Dedifferentiated amniotic fluid mesenchymal stem cell (primary cell): Measurements from ENCODE around the gene AAK1.
A peak's percentile ranks its signal among the peaks of the same experiment; 100 is the strongest.
"Not testable (repeated sequence)": the region's sequence is repeated elsewhere in the genome, so short reads cannot be mapped to it uniquely, and the experiment has no call there.

Experiments
- DNase-seq: peaks from one replicate; pipeline ENCODE4 v3.0.0-alpha.2; 2016; ENCODE audit errors: extremely low spot score

AAK1 gene

DNA sequence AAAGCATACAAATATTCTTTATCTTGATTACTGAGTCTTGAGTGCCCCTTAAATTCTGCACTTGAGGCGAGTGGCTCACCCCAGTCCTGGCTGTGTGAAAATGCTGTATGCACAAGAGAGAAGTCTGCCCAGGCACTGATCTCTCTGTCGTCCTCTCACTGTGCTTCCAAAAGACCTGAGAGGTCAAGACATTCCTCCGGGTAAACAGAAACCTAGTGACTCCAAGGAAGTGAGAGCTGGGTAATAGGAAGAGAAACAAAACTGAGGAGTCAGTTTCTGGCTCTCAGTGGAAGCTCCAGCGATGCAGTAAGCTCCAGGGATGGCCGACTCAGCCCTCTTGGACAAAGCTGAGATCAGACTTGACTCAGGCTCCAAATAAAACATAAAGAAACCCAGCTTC, 70.9 kb downstream of the AAK1 start:
- DNase-seq, result peak; percentile 31

DNA sequence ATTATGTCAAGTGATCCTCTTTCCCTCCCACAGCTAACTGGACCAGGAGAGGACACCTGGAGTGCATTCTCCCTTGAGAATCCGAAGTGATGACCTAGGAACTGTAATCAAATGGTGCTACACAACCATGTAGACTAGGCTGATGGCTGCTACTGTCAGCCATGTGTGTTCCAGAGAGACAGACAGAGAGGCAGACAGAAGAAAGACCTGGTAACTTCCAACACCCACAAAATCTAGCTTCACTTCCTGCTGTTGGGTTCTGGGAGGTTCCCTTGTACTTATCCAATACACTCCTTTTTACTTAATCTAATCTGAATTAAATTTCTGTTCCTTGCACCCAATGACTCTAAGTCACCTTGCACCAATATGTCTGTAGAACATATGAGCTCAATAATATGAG, 72.3 kb downstream of the AAK1 start:
- DNase-seq, result no peak

GRCh38 chr2:69570474-69570873, 73.1 kb downstream of the AAK1 start:
- DNase-seq, result no peak

GRCh38 chr2:69567909-69568300, 75.6 kb downstream of the AAK1 start:
- DNase-seq, result no peak

GRCh38 chr2:69567157-69567908, 76.2 kb downstream of the AAK1 start:
- DNase-seq, result peak; percentile 42

- no peak for DNase-seq
Observed at GRCh38 chr2:69566669-69567068, 76.9 kb downstream of the AAK1 start.

DNA sequence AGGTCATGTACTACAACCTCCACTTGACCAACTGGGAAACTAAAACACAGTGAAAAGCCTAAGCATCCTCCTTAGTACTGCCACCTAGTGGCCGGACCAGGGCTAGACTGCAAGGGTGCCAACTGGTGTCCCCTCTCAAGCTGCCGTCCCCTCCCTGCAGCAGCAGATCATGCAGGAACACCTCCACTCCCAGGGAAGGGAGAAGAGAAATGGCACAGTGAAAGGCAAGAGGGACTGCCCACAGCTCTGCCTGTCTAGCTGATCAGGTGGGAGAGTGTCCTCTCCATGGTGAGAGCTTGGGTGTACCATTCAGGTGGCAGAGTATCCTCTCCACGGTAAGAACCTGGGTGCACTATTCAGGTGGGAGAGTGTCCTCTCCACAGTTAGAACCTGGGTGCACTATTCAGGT, 78.1 kb downstream of the AAK1 start:
- DNase-seq, result no peak

DNA sequence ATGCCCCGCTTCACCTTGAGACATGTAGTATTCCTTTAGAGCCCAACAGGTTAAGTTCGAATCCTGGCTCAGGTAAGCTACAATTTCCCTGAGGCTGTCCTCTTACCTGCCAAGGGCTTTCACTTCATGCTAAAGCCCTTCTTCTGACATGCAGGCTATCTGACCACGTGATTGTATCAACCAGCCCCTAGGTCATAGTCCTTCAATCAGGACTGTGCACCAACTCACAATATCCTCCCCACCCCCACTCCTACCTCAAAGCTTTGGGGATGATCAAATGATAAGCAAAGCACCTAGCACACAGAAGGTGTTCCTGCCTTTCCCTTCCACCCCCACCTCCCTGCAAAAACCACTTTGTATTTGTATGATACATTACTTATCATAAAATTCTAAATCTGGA, 78.9 kb downstream of the AAK1 start:
- DNase-seq, result no peak

DNA sequence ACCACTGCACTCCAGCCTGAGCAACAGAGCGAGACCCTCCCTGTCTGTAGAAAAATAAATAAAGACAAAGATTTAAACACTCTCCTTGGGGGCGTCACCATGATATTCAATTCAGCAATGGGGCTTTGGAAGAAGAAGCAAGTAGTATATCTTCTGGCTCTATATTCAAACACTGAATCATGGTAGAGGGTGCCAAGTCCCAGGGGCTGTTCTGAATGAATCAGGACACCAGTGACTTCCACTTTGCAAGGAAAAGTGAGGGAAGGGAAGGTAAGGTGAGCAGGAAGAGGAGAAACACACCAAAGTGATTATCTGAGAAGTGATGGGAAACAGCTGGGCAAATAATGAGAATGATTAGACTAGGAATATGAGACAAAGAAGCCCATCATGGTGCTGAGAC, 80.5 kb downstream of the AAK1 start:
- DNase-seq, result no peak

GRCh38 chr2:69561101-69561500, 82.4 kb downstream of the AAK1 start:
- DNase-seq, result no peak

- no peak for DNase-seq
Observed at GRCh38 chr2:69560147-69560482, 83.4 kb downstream of the AAK1 start.

GRCh38 chr2:69559442-69560146, 83.9 kb downstream of the AAK1 start:
- no peak for DNase-seq

DNA sequence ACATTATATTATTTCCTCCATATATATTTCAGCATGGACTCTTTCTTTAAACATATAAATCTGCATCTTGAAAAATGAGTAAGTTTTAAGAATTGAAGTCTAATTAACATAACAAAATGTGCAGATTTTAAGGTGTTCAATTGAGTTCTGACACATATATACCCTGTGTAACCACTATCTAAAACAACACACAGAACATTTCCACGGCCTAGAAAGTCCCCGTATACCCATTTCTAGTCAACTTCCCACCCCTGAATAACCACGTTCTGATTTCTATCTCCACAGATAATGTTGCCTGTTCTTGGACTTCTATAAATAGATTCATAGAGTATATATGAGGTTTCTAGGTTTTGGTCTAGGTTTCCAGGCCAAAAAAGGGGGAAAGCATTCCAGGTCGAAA, 87.5 kb downstream of the AAK1 start:
- no peak for DNase-seq

DNA sequence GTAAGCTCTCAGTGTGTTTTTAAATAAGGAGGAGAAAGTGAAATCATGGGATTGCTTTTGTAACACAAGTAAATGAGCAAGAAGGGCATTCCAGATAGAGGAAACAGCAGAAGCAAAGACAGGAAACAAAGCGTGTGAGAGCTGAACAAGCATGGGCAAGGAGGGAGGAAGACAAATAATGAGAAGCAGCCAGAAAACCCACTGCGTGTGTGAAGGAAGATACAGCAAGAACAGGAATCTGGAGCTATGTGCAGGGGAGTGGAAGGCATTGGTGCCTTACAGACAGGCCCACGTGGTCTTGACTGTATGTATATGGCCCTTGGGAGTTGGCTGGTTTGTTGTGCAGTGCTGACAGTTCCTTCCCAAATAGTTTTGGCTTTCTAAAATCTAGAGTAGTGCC, 88.6 kb downstream of the AAK1 start:
- DNase-seq, result no peak

DNA sequence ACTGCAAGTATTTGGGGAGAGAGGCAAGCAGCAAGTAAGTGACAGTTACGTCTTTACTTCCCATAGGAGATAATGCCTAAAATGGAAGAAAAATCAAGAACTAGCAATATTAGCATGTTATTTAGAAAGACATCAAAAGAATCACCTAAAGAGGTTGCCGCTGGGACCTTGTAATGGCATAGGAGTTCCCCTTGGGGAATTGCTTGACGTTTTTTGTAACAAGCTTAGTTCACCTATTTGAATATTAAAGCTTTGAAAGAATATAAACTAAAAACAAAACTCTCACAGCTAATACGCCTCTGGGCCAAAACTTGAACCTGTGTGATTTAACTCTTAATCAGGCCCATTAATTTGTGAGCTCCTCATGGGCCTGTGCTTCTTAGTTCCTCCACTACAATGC, 89.0 kb downstream of the AAK1 start:
- no peak for DNase-seq

GRCh38 chr2:69553991-69554390, 89.5 kb downstream of the AAK1 start:
- no peak for DNase-seq

- DNase-seq, result not testable (repeated sequence)
Observed at GRCh38 chr2:69550511-69550910, 93.0 kb downstream of the AAK1 start.

- no peak for DNase-seq
Observed at GRCh38 chr2:69549421-69549820, 94.1 kb downstream of the AAK1 start.

DNA sequence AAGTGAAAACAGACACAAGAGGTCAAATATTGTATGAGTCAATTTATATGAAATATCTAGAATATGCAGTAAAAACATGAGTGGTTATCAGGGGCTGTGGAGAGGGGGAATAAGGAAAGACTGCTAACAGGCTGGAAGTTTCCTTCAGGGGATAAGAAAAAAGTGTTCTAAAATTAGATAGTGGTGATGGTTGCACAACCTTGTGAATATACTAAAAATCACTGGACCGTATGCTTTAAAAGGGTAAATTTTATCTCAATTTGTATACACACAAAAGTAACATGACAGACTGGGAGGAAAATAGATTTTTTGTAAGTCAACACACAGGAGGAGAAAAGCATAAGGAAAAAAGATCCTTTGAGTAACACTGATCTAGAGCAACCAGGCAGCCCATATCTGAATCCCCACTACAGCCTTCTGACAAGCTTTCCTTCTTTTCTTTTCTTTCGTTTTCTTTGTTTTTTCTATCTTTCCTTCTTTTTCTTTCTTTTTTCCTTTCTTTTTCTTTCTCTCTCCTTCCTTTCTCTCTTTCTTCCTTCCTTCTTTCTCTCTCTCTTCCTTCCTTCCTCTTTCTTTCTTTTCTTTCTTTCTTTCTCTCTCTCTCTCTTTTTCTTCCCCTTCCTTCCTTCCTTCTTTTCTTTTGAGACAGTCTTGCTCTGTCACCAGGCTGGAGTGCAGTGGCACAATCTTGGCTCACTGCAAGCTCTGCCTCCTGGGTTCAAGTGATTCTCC, 95.4 kb downstream of the AAK1 start:
- DNase-seq, result no peak

DNA sequence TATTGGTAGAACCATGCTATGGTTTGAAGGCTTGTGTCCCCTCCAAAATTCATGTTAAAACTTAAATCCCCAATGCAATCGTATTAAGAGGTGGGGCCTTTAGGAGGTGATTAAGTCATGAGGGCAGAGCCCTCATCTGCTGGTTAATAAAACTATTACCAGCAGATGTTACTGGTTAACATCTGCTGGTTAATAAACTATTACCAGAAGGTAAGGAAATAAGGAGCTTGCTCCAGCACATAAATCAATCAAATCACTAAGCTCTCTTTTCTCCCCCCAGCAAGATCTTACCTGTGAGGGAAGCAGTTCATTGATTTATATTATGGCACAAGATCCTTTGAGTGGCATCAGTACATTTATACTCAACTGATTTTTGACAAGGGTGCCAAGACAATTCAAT, 96.9 kb downstream of the AAK1 start:
- no peak for DNase-seq

DNA sequence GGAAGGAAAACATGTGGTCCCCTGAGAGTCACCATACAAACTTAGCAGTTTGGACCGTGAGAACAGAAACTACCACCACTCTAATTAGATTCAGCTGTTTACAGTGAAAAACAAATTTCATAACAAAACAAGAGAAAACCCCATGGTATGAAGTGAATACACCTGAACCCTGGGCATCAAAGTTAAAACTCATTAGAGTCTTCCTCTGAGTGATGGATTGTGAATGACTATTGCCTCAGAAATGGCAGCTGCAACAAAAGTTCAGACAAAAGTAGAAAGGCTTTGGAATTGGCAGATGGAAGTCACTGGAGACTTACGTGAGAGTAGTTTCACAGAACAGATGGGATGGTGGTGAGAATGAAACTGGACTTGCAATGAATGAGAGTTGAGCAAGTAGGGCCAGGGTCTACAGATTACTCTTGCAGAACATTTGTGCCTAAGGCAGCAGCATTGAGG, 98.0 kb downstream of the AAK1 start:
- no peak for DNase-seq

DNA sequence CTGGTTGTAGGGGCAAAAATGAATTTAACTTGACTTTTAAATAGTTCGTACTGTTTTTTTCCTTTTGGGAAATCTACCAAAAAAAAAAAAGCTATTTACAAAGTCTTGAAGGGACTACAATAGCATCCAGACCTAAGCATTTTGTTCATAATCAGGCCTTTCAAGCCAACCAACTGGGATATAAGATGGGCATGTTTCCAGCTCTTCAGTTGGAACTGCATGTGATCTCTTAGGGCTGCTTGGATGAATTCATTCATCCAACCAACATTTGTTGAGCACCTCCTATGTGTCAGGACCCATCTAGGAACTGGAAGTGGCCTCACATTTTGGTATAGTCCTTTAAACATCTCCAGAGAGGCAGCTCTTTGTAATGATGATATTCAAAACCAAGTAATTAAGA, 98.6 kb downstream of the AAK1 start:
- DNase-seq, result no peak

DNA sequence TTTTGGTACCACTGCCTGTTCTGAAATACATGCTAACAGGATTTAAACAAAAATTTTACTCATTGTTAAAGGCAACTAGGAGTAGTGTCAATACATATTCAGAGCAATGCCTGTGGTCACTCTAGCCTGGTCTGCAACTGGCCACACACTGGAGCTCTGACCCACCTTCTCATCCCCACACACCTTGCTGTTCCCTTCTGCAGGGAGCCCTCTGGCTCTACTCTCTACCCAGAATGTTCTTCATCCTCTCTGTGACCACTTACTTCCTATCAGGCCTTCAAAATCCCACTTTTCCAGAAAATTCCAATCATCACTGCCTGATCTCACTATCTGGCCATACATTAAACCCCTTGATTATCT, 104.0 kb downstream of the AAK1 start:
- DNase-seq, result no peak
